ENCODE data around the gene NDUFS8.

The NDUFS8 gene

GRCh38 chr11:68019486-68019885, 11.0 kb upstream of the NDUFS8 start:
- no peak for DNase-seq
- H3K18ac ChIP-seq (ENCODE audit: low read length): no peak overlapping the region
- H3K79me2 ChIP-seq (ENCODE audit: control insufficient read depth, insufficient read depth, low read length, poor library complexity): no peaks in the 10 kb centered on the region
- H3K4ac ChIP-seq (ENCODE audit: low read depth, low read length): no peak overlapping the region
- no peak overlapping the region for H4K12ac ChIP-seq (ENCODE audit: low read depth, low read length)
- H2AFZ ChIP-seq (ENCODE audit: insufficient read depth, low read length, poor library complexity): no peak overlapping the region
- peaks cover 1% of the 10 kb centered on the region for H3K9me3 ChIP-seq (ENCODE audit: insufficient read depth, low read depth, low read length)
- no peak overlapping the region for H3K23ac ChIP-seq (ENCODE audit: low read length)
- peaks cover 10 to 15% of the 10 kb centered on the region in 2 experiments for H3K4me1 ChIP-seq (ENCODE audit: control insufficient read depth in 1 of 2, insufficient read depth in 2 of 2, low read length in 2 of 2)
- no CpG with 5 or more reads among the region's 12 CpGs for WGBS (ENCODE audit: extremely low coverage, insufficient coverage, insufficient read length)
- no peak overlapping the region for H3K4me3 ChIP-seq (ENCODE audit: low read depth, low read length)
- peaks cover 5% of the 10 kb centered on the region for H3K79me1 ChIP-seq (ENCODE audit: low read length)
- peak overlapping the region; percentile 25 for H3K9ac ChIP-seq (ENCODE audit: low read length)
- no peak overlapping the region for H4K91ac ChIP-seq (ENCODE audit: low read depth, low read length)
- no peak overlapping the region for H4K8ac ChIP-seq (ENCODE audit: low read depth, low read length)
- no peak overlapping the region for H3K4me2 ChIP-seq (ENCODE audit: low read length)
- no peak overlapping the region for H3K14ac ChIP-seq (ENCODE audit: low read length)
- no peaks in the 10 kb centered on the region for H3K27me3 ChIP-seq (ENCODE audit: insufficient read depth, low read length)
- H3K27ac ChIP-seq (ENCODE audit: low read depth, low read length): no peak overlapping the region
- no peak overlapping the region for H2AK5ac ChIP-seq (ENCODE audit: low read length)
- no peak overlapping the region for H2BK12ac ChIP-seq (ENCODE audit: low read length)
- H2BK120ac ChIP-seq (ENCODE audit: insufficient read depth, low read length, poor library complexity): no peak overlapping the region
- no peaks in the 10 kb centered on the region for H3K36me3 ChIP-seq (ENCODE audit: control insufficient read depth in 1 of 2, insufficient read depth in 2 of 2, low read length in 2 of 2)
- no peak overlapping the region for H2BK5ac ChIP-seq (ENCODE audit: low read depth, low read length, poor library complexity)

DNA sequence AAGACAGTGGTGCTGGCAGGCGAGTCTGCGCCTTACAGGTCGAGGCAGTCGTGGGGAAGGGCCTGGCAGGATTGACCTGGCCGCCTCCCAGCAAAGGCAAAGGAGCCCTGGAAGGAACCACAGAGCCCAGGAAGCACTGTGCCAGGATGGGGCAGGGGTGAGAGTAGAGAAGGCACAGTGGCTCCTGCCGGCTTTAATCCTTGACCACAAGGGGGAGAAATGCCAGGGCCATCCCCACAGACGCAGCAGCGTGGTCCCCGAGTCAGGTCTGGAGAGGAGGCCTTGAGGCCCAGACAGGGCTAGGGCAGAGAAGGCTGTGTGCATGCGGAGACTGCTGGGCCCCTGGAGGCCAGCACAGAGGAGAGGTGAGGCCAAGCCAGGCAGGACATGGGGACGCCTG, 9.9 kb upstream of the NDUFS8 start:
- no peak overlapping the region for H3K27ac ChIP-seq (ENCODE audit: low read depth, low read length)
- no peak overlapping the region for H3K14ac ChIP-seq (ENCODE audit: low read length)
- DNase-seq: no peak
- peaks cover 3% of the 10 kb centered on the region for H3K9me3 ChIP-seq (ENCODE audit: insufficient read depth, low read depth, low read length)
- H3K23ac ChIP-seq (ENCODE audit: low read length): no peak overlapping the region
- H2BK5ac ChIP-seq (ENCODE audit: low read depth, low read length, poor library complexity): no peak overlapping the region
- H3K79me2 ChIP-seq (ENCODE audit: control insufficient read depth, insufficient read depth, low read length, poor library complexity): no peaks in the 10 kb centered on the region
- H3K4me3 ChIP-seq (ENCODE audit: low read depth, low read length): no peak overlapping the region
- H3K4me1 ChIP-seq (ENCODE audit: control insufficient read depth in 1 of 2, insufficient read depth in 2 of 2, low read length in 2 of 2): peaks cover 10 to 15% of the 10 kb centered on the region in 2 experiments
- H3K18ac ChIP-seq (ENCODE audit: low read length): no peak overlapping the region
- no peak overlapping the region for H3K4me2 ChIP-seq (ENCODE audit: low read length)
- H4K8ac ChIP-seq (ENCODE audit: low read depth, low read length): no peak overlapping the region
- no peaks in the 10 kb centered on the region for H3K36me3 ChIP-seq (ENCODE audit: control insufficient read depth in 1 of 2, insufficient read depth in 2 of 2, low read length in 2 of 2)
- H2AK5ac ChIP-seq (ENCODE audit: low read length): peak overlapping the region; percentile 4
- H3K4ac ChIP-seq (ENCODE audit: low read depth, low read length): no peak overlapping the region
- no peak overlapping the region for H4K91ac ChIP-seq (ENCODE audit: low read depth, low read length)
- H3K79me1 ChIP-seq (ENCODE audit: low read length): peaks cover 5% of the 10 kb centered on the region
- no peak overlapping the region for H4K12ac ChIP-seq (ENCODE audit: low read depth, low read length)
- H2AFZ ChIP-seq (ENCODE audit: insufficient read depth, low read length, poor library complexity): no peak overlapping the region
- no CpG with 5 or more reads among the region's 11 CpGs for WGBS (ENCODE audit: extremely low coverage, insufficient coverage, insufficient read length)
- no peak overlapping the region for H2BK12ac ChIP-seq (ENCODE audit: low read length)
- no peak overlapping the region for H3K9ac ChIP-seq (ENCODE audit: low read length)
- H2BK120ac ChIP-seq (ENCODE audit: insufficient read depth, low read length, poor library complexity): no peak overlapping the region
- no peaks in the 10 kb centered on the region for H3K27me3 ChIP-seq (ENCODE audit: insufficient read depth, low read length)

DNA sequence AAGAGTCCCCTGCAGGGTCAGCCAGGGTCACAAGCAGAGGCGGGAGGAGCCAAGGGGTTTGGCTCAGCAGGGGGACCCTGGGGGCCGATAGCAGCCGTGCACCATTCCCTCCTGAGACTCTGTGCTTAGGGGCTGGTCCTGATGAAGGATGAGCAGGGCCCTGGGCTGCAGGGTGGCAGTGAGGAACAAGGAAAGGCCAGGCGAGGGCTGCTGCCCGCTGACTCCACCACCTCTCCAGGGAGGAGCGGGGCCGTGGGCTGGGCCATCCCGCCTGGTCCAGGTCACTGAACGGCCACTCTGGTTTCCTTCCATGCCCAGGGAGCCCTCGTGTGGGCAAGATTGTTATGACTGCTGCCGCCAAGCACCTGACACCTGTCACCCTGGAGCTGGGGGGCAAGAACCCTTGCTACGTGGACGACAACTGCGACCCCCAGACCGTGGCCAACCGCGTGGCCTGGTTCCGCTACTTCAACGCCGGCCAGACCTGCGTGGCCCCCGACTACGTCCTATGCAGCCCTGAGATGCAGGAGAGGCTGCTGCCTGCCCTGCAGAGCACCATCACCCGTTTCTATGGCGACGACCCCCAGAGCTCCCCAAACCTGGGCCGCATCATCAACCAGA, 9.2 kb upstream of the NDUFS8 start:
- H2BK5ac ChIP-seq (ENCODE audit: low read depth, low read length, poor library complexity): no peak overlapping the region
- DNase-seq: peak; percentile 49 to 66
- no peaks in the 10 kb centered on the region for H3K36me3 ChIP-seq (ENCODE audit: control insufficient read depth in 1 of 2, insufficient read depth in 2 of 2, low read length in 2 of 2)
- no peak overlapping the region for H3K4me2 ChIP-seq (ENCODE audit: low read length)
- H3K4me3 ChIP-seq (ENCODE audit: low read depth, low read length): no peak overlapping the region
- no peak overlapping the region for H3K9ac ChIP-seq (ENCODE audit: low read length)
- H3K18ac ChIP-seq (ENCODE audit: low read length): no peak overlapping the region
- no peaks in the 10 kb centered on the region for H3K79me2 ChIP-seq (ENCODE audit: control insufficient read depth, insufficient read depth, low read length, poor library complexity)
- H2BK12ac ChIP-seq (ENCODE audit: low read length): no peak overlapping the region
- H3K9me3 ChIP-seq (ENCODE audit: insufficient read depth, low read depth, low read length): peaks cover 3% of the 10 kb centered on the region
- no peak overlapping the region for H4K91ac ChIP-seq (ENCODE audit: low read depth, low read length)
- no peaks in the 10 kb centered on the region for H3K27me3 ChIP-seq (ENCODE audit: insufficient read depth, low read length)
- no peak overlapping the region for H2AK5ac ChIP-seq (ENCODE audit: low read length)
- H4K12ac ChIP-seq (ENCODE audit: low read depth, low read length): no peak overlapping the region
- no CpG with 5 or more reads among the region's 27 CpGs for WGBS (ENCODE audit: extremely low coverage, insufficient coverage, insufficient read length)
- no peak overlapping the region for H2BK120ac ChIP-seq (ENCODE audit: insufficient read depth, low read length, poor library complexity)
- peaks cover 5% of the 10 kb centered on the region for H3K79me1 ChIP-seq (ENCODE audit: low read length)
- no peak overlapping the region for H3K4ac ChIP-seq (ENCODE audit: low read depth, low read length)
- H3K27ac ChIP-seq (ENCODE audit: low read depth, low read length): no peak overlapping the region
- no peak overlapping the region for H2AFZ ChIP-seq (ENCODE audit: insufficient read depth, low read length, poor library complexity)
- H3K23ac ChIP-seq (ENCODE audit: low read length): no peak overlapping the region
- H4K8ac ChIP-seq (ENCODE audit: low read depth, low read length): no peak overlapping the region
- H3K14ac ChIP-seq (ENCODE audit: low read length): no peak overlapping the region
- H3K4me1 ChIP-seq (ENCODE audit: control insufficient read depth in 1 of 2, insufficient read depth in 2 of 2, low read length in 2 of 2): peaks cover 10 to 15% of the 10 kb centered on the region in 2 experiments

DNA sequence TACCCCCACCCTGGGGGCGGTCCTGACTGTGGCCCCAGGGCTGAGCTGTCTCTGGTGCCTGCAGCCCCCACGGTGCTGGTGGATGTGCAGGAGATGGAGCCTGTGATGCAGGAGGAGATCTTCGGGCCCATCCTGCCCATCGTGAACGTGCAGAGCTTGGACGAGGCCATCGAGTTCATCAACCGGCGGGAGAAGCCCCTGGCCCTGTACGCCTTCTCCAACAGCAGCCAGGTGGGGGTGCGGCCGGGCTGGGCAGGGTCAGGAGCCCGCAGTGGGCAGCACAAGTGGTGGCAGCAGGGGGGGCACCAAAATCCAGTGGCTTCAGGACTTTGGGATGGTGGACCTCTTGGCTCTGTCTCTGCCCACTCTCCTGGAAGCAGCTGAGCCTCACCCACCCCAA, 8.0 kb upstream of the NDUFS8 start:
- WGBS (ENCODE audit: extremely low coverage, insufficient coverage, insufficient read length): no CpG with 5 or more reads among the region's 13 CpGs
- Histone ChIP-seq H2BK120ac (ENCODE audit: insufficient read depth, low read length, poor library complexity) (no peak overlapping the region), H3K27me3 (ENCODE audit: insufficient read depth, low read length) (no peaks in the 10 kb centered on the region), H3K14ac (ENCODE audit: low read length) (no peak overlapping the region), H3K23ac (ENCODE audit: low read length) (no peak overlapping the region), H3K9ac (ENCODE audit: low read length) (no peak overlapping the region), H3K27ac (ENCODE audit: low read depth, low read length) (no peak overlapping the region), H4K12ac (ENCODE audit: low read depth, low read length) (no peak overlapping the region), H4K91ac (ENCODE audit: low read depth, low read length) (no peak overlapping the region), H3K36me3 (ENCODE audit: control insufficient read depth in 1 of 2, insufficient read depth in 2 of 2, low read length in 2 of 2) (no peaks in the 10 kb centered on the region), H3K4me3 (ENCODE audit: low read depth, low read length) (no peak overlapping the region), H2BK5ac (ENCODE audit: low read depth, low read length, poor library complexity) (no peak overlapping the region), H2BK12ac (ENCODE audit: low read length) (no peak overlapping the region), H3K4me2 (ENCODE audit: low read length) (no peak overlapping the region), H3K18ac (ENCODE audit: low read length) (no peak overlapping the region), H3K4ac (ENCODE audit: low read depth, low read length) (no peak overlapping the region), H3K79me2 (ENCODE audit: control insufficient read depth, insufficient read depth, low read length, poor library complexity) (no peaks in the 10 kb centered on the region), H2AK5ac (ENCODE audit: low read length) (no peak overlapping the region), H2AFZ (ENCODE audit: insufficient read depth, low read length, poor library complexity) (no peak overlapping the region), H3K9me3 (ENCODE audit: insufficient read depth, low read depth, low read length) (peaks cover 3% of the 10 kb centered on the region), H4K8ac (ENCODE audit: low read depth, low read length) (no peak overlapping the region), H3K79me1 (ENCODE audit: low read length) (no peaks in the 10 kb centered on the region), H3K4me1 (ENCODE audit: control insufficient read depth in 1 of 2, insufficient read depth in 2 of 2, low read length in 2 of 2) (peaks cover under 1 to 4% of the 10 kb centered on the region in 2 experiments)
- DNase-seq: no peak

Measured in trophoblast cell (in vitro differentiated cells and primary cell).